Activated naive CD8-positive, alpha-beta T cell treated with anti-CD3 and anti-CD28 coated beads, Interleukin-2, amount 10 ng/mL, durations not matched to agents 7 days and 5 days (primary cell): ENCODE results near the gene DAAM1. TPM values are rescaled to one million over a fixed set of nuclear protein-coding genes. Genes with fewer than 3 reads are reported as not detected.

Experiments
- ATAC-seq: fragments of 150-1000 bp; cut with Tn5 transposase; one replicate; pipeline ENCODE4 v1.10.0; 2021; ENCODE audit warnings: low read depth, moderate library complexity
- POLR2A ChIA-PET: fragments of 350-600 bp; sonication (Branson Sonifier 250); formaldehyde crosslinking; loops from one replicate; lab custom pipeline; 2021; ENCODE audit warnings: antibody characterized with exemption; lab: Charles Lee
- DNase-seq: peaks from one replicate; pipeline ENCODE4 v3.0.0; 2021
- H3K27ac Mint-ChIP-seq: one replicate; pipeline ENCODE4 v1.8.0; 2022; ENCODE audit warnings: mild to moderate bottlenecking, mixed read lengths
- H3K27me3 Mint-ChIP-seq: one replicate; pipeline ENCODE4 v1.8.0; 2022; ENCODE audit warnings: mild to moderate bottlenecking, moderate library complexity, mixed read lengths
- H3K36me3 Mint-ChIP-seq: one replicate; pipeline ENCODE4 v1.8.0; 2021; ENCODE audit warnings: mild to moderate bottlenecking, mixed read lengths
- H3K4me1 Mint-ChIP-seq: one replicate; pipeline ENCODE4 v1.8.0; 2021; ENCODE audit warnings: mixed read lengths
- H3K4me3 Mint-ChIP-seq: one replicate; pipeline ENCODE4 v1.8.0; 2022; ENCODE audit warnings: mild to moderate bottlenecking, moderate library complexity, mixed read lengths
- H3K9me3 Mint-ChIP-seq: one replicate; pipeline ENCODE4 v1.8.0; 2021; ENCODE audit warnings: mixed read lengths
- total RNA-seq, 2 experiments: library from RNA; stranded (reverse); gene quantifications; one replicate each; pipeline ENCODE4 v1.2.3, GENCODE V29; 2021

The DAAM1 gene
- total RNA-seq, 2 experiments from 2014 or later = 20.4 to 24.9 TPM

DNA sequence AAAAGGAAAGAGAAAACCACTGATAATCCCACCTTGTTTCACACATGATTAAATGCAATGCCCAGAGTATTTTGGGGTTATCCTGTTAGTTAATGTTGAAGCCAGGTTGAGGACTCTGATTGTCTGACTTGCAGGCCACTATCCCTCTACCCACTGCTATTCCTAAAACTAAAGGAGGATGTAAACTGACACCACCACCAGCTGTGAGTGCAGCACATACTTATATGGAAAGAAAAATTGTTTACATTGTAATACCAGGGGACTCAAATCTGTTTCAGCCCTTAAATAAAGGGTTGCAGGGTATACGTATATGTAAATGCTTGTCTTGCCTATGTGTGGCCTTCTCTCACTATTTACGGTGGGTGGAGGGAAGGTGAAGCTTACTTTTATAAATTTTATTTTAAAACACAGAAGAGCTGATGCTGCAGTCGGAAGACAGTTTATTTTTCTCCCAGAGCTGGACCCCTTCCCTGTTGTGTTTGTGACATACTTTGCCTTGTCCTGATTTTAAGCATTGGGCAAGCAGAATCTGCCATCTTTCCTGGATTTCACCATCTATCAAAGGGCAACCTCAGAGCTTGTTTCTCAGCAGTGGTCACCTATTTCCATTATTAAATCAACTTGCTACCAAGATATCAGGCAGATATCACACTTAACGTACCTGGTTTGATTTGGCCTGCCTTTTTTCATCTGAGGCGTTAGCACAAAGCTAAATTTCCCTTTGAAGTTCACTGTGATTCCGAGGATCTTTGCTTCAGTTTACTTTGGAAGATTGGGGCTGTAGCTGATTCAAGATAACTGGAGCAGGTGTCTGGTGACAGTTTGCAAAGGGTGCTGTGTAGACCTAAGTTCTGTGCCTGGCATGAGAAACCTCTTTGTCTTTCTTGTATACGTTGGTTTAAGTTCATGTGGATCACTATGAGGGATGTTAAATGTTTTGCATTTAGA is 25.2 kb downstream of the DAAM1 start:
- Mint-ChIP-seq H3K4me3 (no peak overlapping the region), H3K27me3 (no peaks in the 10 kb centered on the region), H3K9me3 (no peaks in the 10 kb centered on the region), H3K27ac (no peak overlapping the region), H3K4me1 (peaks cover 7% of the 10 kb centered on the region), H3K36me3 (no peaks in the 10 kb centered on the region)
- POLR2A ChIA-PET = no interaction called here
- DNase-seq (no peak), ATAC-seq (no peak)

DNA sequence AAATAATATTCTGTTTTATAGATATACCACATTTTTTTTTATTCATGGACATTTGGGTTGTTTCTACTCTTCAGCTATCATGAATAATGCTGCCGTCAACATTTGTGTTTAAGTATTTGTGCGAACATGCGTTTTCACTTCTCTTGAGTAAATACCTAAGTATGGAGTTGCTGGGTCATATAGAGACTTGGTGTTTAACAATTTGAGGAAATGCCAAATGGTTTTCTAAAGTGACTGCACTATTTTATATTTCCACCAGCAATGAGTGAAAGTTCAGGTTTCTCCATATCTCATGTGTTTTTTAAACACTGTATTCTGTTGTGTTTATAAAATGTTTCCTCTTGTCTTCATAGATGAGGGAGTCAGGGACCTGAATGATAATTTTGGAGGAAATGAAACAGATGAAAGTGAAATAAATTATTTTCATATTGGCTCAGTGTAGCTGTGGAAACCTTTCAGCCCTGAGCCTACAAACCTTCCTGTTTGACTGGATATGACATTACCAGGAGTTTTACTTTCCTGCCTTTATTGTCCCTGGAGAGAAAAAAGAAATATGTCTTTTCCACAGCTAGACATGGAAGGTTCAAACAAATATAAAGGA is 26.3 kb downstream of the DAAM1 start:
- H3K27me3 Mint-ChIP-seq = no peaks in the 10 kb centered on the region
- no peak overlapping the region for H3K27ac Mint-ChIP-seq
- H3K4me1 Mint-ChIP-seq = peaks cover 9% of the 10 kb centered on the region
- H3K9me3 Mint-ChIP-seq = no peaks in the 10 kb centered on the region
- no peak overlapping the region for H3K4me3 Mint-ChIP-seq
- POLR2A ChIA-PET = interaction anchor here (0.7 kb wide), 1 partner anchor 8 kb away, joined by 3 read pairs; no protein-coding TSS in a partner anchor
- no peak for DNase-seq
- ATAC-seq = no peak
- no peaks in the 10 kb centered on the region for H3K36me3 Mint-ChIP-seq

DNA sequence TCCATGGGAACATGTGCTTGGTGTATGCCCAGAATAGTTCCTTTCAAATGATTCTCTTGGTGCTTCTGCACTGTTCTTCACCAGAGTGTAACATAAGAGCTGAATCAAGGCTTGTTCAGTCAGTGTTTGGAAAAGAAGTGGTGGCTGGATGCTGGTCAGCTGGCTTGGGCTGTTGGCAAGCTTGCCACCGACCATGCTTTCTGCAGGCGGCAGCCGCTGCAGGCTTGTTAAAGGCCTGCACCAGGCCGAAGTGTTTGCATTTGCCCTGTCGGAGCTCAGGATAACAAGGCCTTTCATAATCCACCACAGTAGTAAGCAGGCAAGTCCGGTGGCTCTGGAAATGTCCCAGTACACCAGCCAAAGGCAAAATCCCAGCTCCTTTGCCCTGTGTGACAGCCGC is 26.9 kb downstream of the DAAM1 start:
- H3K27ac Mint-ChIP-seq = no peak overlapping the region
- H3K27me3 Mint-ChIP-seq = no peaks in the 10 kb centered on the region
- H3K9me3 Mint-ChIP-seq = no peaks in the 10 kb centered on the region
- POLR2A ChIA-PET = interaction anchor here (0.7 kb wide), 1 partner anchor 9 kb away, joined by 3 read pairs; no protein-coding TSS in a partner anchor
- no peaks in the 10 kb centered on the region for H3K36me3 Mint-ChIP-seq
- DNase-seq = no peak
- H3K4me3 Mint-ChIP-seq = no peak overlapping the region
- ATAC-seq = no peak
- H3K4me1 Mint-ChIP-seq = peaks cover 10% of the 10 kb centered on the region

DNA sequence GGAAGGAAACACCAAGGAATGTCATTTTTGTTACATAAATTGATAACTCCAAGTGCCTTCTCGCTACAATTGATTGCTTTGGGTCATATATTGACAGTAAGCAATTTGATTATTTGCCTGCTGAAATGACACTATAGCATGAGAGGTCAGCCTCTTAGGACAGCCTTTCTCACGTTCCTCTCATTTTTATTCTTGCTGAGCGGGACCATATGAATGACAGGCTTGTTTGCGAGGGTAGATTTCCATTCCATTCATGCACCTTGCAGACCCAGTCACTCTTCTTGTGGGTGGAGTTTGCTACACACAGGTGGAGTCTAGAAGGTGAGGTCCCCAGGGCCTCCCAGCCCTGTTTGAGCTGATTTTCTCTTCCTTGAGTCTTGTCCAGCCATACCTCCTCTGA is 27.3 kb downstream of the DAAM1 start:
- no peaks in the 10 kb centered on the region for H3K36me3 Mint-ChIP-seq
- no peak overlapping the region for H3K4me3 Mint-ChIP-seq
- no peak for DNase-seq
- POLR2A ChIA-PET = interaction anchor here (0.7 kb wide), 1 partner anchor 9 kb away, joined by 3 read pairs; no protein-coding TSS in a partner anchor
- no peaks in the 10 kb centered on the region for H3K9me3 Mint-ChIP-seq
- peaks cover 10% of the 10 kb centered on the region for H3K4me1 Mint-ChIP-seq
- H3K27me3 Mint-ChIP-seq = no peaks in the 10 kb centered on the region
- no peak overlapping the region for H3K27ac Mint-ChIP-seq
- no peak for ATAC-seq

DNA sequence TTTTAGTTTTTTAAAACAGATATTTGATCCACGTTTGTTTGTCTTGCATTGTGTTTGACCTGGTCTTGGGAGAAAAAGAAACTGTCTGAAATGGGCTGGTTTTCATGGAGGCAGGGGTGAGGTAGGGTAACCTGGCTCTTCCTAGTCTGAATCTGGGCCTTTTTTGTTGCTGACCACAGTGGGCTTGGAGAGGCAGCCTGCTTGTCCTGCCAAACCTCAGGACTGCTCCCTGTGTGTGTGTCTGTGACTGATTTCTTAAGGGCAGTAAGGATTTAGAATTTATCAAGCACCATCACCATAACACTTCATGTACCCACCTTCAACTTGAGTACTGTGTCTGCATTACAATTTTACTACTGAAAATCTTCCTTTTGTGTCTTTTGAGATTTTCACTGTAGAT is 28.5 kb downstream of the DAAM1 start:
- no peak for DNase-seq
- H3K9me3 Mint-ChIP-seq = no peaks in the 10 kb centered on the region
- H3K4me3 Mint-ChIP-seq = no peak overlapping the region
- no peaks in the 10 kb centered on the region for H3K36me3 Mint-ChIP-seq
- H3K4me1 Mint-ChIP-seq = peaks cover 6% of the 10 kb centered on the region
- H3K27ac Mint-ChIP-seq = no peak overlapping the region
- ATAC-seq = no peak
- H3K27me3 Mint-ChIP-seq = no peaks in the 10 kb centered on the region
- POLR2A ChIA-PET = no interaction called here

DNA sequence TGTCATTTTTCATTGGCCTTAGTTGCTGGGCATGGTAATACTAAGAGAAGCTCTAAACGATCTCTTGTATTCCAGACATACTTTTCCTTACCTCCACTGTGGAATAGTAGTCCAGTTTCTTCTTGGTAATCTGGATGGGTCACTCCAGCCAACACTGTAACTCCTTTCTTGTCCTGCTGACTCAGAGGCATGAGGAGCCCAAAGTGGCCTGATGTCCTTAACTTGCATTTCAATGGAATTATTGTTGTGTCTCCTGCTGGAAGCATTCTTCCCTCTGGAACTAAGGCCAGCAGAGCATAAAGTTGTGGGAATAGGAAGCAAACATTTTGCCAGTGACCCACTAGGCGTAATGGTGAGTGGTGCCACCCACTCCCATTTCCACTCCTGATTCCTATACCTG is 33.1 kb downstream of the DAAM1 start:
- Mint-ChIP-seq H3K36me3 (peaks cover 2% of the 10 kb centered on the region), H3K9me3 (no peaks in the 10 kb centered on the region), H3K27me3 (no peaks in the 10 kb centered on the region), H3K4me1 (peaks cover 3% of the 10 kb centered on the region), H3K4me3 (no peak overlapping the region), H3K27ac (no peak overlapping the region)
- POLR2A ChIA-PET = no interaction called here
- DNase-seq (no peak), ATAC-seq (no peak)

DNA sequence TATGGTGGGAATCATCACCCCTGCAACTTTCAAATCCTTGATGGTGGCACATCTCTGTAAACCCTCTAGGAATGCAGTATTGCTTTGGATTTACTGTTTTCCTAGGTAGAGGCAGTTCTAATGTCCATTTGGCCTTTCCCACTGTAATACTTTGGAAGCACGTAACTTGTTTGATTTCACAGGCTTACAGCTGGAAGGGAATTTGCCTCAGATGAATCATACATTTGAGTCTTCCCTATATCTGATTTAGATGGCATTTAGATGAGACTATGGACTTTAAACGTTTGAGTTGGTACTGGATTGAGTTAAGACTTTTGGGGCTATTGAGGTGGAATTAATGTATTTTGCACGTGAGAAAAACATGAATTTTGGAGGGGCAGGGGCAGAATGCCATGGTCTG is 35.9 kb downstream of the DAAM1 start:
- Mint-ChIP-seq H3K27me3 (no peaks in the 10 kb centered on the region), H3K4me3 (no peak overlapping the region), H3K27ac (no peak overlapping the region), H3K9me3 (no peaks in the 10 kb centered on the region), H3K4me1 (peaks cover 4% of the 10 kb centered on the region), H3K36me3 (peaks cover 2% of the 10 kb centered on the region)
- POLR2A ChIA-PET = no interaction called here
- ATAC-seq = no peak
- no peak for DNase-seq

GRCh38 chr14:59225281-59225680 is 36.8 kb downstream of the DAAM1 start:
- Mint-ChIP-seq H3K9me3 (no peaks in the 10 kb centered on the region), H3K27me3 (no peaks in the 10 kb centered on the region), H3K4me1 (peaks cover 8% of the 10 kb centered on the region), H3K4me3 (no peak overlapping the region), H3K36me3 (peaks cover 2% of the 10 kb centered on the region), H3K27ac (peak overlapping the region; percentile 5)
- no peak for DNase-seq
- ATAC-seq = no peak
- POLR2A ChIA-PET = no interaction called here

GRCh38 chr14:59228421-59228820 is 40.0 kb downstream of the DAAM1 start:
- Mint-ChIP-seq H3K27ac (no peak overlapping the region), H3K9me3 (no peaks in the 10 kb centered on the region), H3K36me3 (peaks cover 3% of the 10 kb centered on the region), H3K27me3 (no peaks in the 10 kb centered on the region), H3K4me3 (no peak overlapping the region), H3K4me1 (peaks cover 10% of the 10 kb centered on the region)
- DNase-seq = no peak
- POLR2A ChIA-PET = no interaction called here
- ATAC-seq = no peak

- Mint-ChIP-seq H3K36me3 (peaks cover 8% of the 10 kb centered on the region), H3K4me1 (peaks cover 10% of the 10 kb centered on the region), H3K27ac (no peak overlapping the region), H3K4me3 (no peak overlapping the region), H3K27me3 (no peaks in the 10 kb centered on the region), H3K9me3 (peaks cover 2% of the 10 kb centered on the region)
- POLR2A ChIA-PET = no interaction called here
- DNase-seq (no peak), ATAC-seq (peak; percentile 60)
These were observed 41.4 kb downstream of the DAAM1 start for GRCh38 chr14:59229653-59230406.

GRCh38 chr14:59236195-59236594 is 47.7 kb downstream of the DAAM1 start:
- Mint-ChIP-seq H3K36me3 (peaks cover 13% of the 10 kb centered on the region), H3K9me3 (peaks cover 2% of the 10 kb centered on the region), H3K27ac (no peak overlapping the region), H3K4me3 (no peak overlapping the region), H3K27me3 (no peaks in the 10 kb centered on the region), H3K4me1 (no peaks in the 10 kb centered on the region)
- DNase-seq (no peak), ATAC-seq (no peak)
- POLR2A ChIA-PET = no interaction called here

- Mint-ChIP-seq H3K27ac (no peak overlapping the region), H3K36me3 (peaks cover 10% of the 10 kb centered on the region), H3K4me1 (no peaks in the 10 kb centered on the region), H3K4me3 (no peak overlapping the region), H3K9me3 (peaks cover 2% of the 10 kb centered on the region), H3K27me3 (no peaks in the 10 kb centered on the region)
- POLR2A ChIA-PET = no interaction called here
- DNase-seq (no peak), ATAC-seq (no peak)
These were observed 49.7 kb downstream of the DAAM1 start for GRCh38 chr14:59238216-59238615.

- H3K4me3 Mint-ChIP-seq = no peak overlapping the region
- peaks cover 11% of the 10 kb centered on the region for H3K36me3 Mint-ChIP-seq
- no peaks in the 10 kb centered on the region for H3K4me1 Mint-ChIP-seq
- no peaks in the 10 kb centered on the region for H3K27me3 Mint-ChIP-seq
- H3K9me3 Mint-ChIP-seq = peaks cover 2% of the 10 kb centered on the region
- DNase-seq (no peak), ATAC-seq (no peak)
- POLR2A ChIA-PET = no interaction called here
- no peak overlapping the region for H3K27ac Mint-ChIP-seq
These were observed 50.6 kb downstream of the DAAM1 start for GRCh38 chr14:59239022-59239421.
